Keratinocyte (primary cell): ENCODE measurements around the gene CTAGE1.

Experiments used
- EZH2 ChIP-seq: IDR thresholded peaks from one replicate; pipeline ENCODE4 v1.6.1; 2012; ENCODE audit warnings: inconsistent platforms, mild to moderate bottlenecking, low read length, moderate library complexity
- TF ChIP-seq, protein P1 (sequence below), 3 experiments: IDR thresholded peaks in 1 of 3; conservative IDR thresholded peaks in 1 of 3; optimal IDR thresholded peaks in 1 of 3; 2 replicates in 2 of 3; 3 replicates in 1 of 3; pipeline versions ENCODE3 to v1.5.1; 2011; ENCODE audit warnings: low read length in 3 of 3, mild to moderate bottlenecking in 3 of 3, moderate library complexity in 2 of 3, control low read depth in 1 of 3, inconsistent platforms in 1 of 3; ENCODE audit not compliant: insufficient read depth in 2 of 3; ENCODE audit errors: extremely low read depth in 1 of 3

DNA sequence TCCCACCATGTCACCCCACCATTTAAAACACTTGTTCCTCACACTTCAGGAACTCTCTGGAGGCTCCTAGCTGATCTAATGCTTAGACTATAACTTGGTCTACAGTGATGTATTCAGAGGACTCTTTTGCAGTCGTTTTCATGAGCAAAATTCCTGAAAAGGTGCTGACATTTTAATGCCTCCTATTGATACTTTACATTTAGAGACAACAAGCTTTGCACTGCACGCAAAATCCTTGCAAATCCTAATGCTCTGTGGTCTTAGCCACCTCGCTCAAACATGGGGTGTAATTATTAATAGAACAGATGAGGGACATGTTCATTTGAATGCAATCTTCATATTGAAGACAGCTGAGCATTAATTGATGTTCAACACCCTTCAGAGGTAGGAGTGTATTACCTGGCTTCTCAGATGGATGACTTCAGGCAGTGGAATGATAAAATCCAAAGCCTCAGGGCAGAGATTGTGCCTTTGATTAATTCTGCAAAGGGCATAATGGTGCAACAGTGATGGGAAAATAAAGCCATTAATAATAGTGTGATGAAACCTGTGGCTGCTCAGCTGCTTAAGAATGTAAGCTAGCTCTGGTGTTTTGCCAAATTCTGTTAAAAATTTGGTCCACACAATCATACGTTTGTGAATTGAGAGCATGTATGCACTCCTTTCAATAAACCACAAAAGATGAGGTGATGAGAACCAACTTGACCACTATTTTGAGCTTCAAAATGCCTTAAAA is 5.4 kb downstream of the CTAGE1 start:
- TF ChIP-seq, protein P1, sequence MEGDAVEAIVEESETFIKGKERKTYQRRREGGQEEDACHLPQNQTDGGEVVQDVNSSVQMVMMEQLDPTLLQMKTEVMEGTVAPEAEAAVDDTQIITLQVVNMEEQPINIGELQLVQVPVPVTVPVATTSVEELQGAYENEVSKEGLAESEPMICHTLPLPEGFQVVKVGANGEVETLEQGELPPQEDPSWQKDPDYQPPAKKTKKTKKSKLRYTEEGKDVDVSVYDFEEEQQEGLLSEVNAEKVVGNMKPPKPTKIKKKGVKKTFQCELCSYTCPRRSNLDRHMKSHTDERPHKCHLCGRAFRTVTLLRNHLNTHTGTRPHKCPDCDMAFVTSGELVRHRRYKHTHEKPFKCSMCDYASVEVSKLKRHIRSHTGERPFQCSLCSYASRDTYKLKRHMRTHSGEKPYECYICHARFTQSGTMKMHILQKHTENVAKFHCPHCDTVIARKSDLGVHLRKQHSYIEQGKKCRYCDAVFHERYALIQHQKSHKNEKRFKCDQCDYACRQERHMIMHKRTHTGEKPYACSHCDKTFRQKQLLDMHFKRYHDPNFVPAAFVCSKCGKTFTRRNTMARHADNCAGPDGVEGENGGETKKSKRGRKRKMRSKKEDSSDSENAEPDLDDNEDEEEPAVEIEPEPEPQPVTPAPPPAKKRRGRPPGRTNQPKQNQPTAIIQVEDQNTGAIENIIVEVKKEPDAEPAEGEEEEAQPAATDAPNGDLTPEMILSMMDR (optimal IDR thresholded peaks at IDR 0.05 in 1 of 3, IDR thresholded peaks at IDR 0.05 in 1 of 3, conservative IDR thresholded peaks at IDR 0.05 in 1 of 3; ENCODE audit: extremely low read depth in 1 of 3, insufficient read depth in 2 of 3, low read length in 3 of 3), result no peak
- TF ChIP-seq EZH2, result no peak
